ENCODE results near the gene FRMD5.
"Not testable (repeated sequence)": the region's sequence is repeated elsewhere in the genome, so short reads cannot be mapped to it uniquely, and the experiment has no call there.

Gene FRMD5

DNA sequence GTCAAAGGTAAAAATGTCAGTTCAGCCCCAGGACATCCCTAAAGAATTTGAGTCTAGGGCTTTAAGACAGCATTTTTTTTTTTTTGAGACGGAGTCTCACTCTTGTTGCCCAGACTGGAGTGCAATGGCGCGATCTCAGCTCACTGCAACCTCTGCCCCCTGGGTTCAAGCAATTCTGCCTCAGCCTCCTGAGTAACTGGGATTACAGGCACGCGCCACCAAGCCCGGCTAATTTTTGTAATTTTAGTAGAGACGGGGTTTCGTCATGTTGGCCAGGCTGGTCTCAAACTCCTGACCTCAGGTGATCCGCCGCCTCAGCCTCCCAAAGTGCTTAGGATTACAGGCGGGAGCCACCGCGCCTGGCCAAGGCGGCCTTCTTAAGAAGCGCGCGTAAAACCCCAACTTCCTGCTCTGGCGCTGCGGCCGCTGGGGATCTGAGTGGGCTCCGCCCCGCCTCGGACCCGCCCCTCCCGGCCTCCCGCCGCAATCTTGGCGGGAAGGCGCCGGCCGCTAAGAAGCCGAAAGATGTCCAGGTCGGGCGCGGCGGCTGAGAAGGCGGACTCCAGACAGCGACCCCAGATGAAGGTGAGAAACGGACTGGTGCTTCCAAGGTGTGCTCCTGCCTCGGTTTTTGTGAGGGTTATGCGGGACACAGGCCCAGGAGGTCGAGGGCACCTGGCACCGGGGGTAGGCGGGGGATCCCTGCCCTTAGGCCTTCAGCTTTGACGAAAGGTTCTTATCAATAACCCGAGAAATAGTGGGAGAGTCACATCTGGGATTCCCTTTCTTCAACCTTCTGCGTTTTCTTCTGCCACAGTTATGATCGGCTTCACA is 368.3 kb downstream of the FRMD5 start, which contains the start of gene WDR76:
Gene WDR76 (plus strand): TSS at position 495 of the 834 bp plus-strand sequence. CDS start 31 bp downstream, at position 526.
- peak; percentile 85 for DNase-seq

DNA sequence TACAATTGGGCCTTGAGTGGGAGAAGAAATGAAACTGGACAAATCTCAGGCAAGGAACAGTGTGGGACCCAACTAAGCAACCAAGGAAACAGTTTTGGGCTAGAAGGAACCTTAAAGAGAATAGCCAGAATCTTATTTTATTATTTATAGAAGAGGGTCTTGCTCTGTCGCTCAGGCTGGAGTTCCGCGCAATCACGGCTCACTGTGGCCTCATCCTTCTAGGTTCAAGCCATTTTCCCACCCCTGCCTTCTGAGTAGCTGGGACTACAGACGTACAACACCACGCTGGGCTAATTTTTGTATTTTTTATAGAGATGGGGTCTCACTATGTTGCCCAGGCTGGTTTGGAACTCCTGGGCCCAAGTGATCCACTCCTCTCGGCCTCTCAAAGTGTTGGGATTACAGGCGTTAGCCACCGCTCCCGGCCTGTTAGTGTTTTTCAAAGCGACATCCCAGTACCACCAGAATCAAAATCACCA is 369.0 kb downstream of the FRMD5 start:
- DNase-seq = no peak

DNA sequence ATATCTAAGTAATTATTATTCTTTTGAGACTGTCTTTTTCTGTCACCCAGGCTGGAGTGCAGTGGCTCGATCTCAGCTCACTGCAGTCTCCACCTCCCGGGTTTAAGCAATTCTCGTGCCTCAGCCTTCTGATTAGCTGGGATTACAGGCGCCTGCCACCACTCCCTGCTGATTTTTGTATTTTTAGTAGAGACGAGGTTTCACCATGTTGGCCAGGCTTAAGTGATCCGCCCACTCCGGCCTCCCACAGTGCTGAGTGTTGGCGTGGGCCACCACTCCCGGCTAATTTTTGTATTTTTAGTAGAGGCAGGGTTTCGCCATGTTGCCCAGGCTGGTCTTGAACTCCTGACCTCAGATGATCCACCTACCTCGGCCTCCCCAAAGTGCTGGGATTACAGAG is 369.8 kb downstream of the FRMD5 start:
- DNase-seq = not testable (repeated sequence)

DNA sequence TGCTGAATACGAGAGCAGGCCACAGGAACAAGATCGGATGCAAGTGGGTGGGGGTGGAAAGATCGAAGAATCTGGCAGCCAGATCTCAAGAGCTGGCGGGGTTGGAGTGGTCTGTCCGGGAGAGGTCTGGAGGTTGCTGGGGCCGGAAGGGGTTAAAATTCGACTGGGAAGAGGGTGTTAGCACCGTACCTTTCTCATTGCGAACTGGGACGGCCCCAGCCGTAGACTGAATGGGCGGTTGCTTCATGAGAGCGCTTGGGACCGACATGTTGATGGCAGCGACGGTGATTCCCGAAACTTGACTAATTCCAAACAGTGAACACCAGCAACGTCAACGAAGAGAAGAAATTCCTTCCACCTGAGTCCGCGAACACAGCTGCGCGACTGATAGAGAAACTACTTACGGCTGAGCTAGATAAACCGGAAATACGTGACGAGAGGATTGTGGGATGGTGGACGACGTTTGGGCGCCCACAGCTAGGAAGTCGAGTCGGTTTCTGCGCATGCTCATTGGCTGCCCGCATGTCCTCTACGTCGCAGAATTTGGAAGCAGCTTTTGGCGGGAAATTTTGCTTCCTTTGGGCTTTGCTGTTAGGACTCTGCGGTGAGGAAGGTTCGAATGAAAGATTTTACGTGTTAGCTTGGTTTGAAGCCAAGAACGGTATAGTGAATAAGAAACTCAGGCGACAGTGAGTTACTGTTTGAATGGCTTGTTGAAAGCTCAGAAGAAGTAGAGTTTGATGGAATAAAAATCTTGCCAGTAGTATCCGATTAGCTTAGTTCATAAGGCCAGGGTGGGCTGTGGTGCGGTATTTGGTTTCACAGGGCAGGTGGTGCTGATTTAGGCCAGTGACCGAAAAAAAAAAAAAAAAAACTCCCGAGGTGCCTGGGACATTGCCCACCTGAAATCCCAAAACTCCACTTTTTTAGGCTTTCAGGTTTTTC is 370.5 kb downstream of the FRMD5 start, which contains the start of gene MFAP1:
Gene MFAP1 (minus strand): TSS at position 389 of the 945 bp plus-strand sequence. CDS start 121 bp downstream, at position 268.
- DNase-seq = peak; percentile 94

DNA sequence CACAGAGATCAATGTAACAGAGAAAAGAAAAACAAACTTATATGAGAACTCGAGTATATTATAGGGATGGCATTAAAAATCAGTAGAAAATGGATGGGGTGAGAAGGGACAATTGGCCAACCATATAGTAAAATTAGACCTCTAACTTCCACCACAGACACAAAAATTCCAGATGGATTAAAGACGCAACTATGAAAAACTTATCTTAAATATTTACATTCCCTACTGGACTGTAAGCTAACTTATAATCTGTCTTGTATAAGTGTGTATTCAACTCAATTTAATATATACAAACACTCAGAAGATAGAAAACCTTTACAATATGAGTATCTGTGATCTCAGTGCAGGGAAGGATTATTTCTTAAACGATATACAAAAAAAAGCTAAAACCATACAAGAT is 373.6 kb downstream of the FRMD5 start:
- no peak for DNase-seq
